Mammary epithelial cell (primary cell): ENCODE results near the gene KIF24.

ENCODE experiments used
- EZH2 ChIP-seq: IDR thresholded peaks from 2 replicates; pipeline ENCODE4 v1.6.1; 2012; ENCODE audit warnings: low read length, inconsistent platforms, borderline replicate concordance
- TF ChIP-seq, protein P1 (sequence below), 2 donors: IDR thresholded peaks in 1 of 2; conservative IDR thresholded peaks in 1 of 2; 2 replicates each; pipeline ENCODE4 v1.5.1; 2011 to 2012; ENCODE audit warnings: inconsistent platforms in 2 of 2, low read length in 2 of 2, mild to moderate bottlenecking in 2 of 2, control low read depth in 1 of 2, low read depth in 1 of 2; ENCODE audit not compliant: insufficient read depth in 1 of 2; ENCODE audit errors: extremely low read depth in 1 of 2

DNA sequence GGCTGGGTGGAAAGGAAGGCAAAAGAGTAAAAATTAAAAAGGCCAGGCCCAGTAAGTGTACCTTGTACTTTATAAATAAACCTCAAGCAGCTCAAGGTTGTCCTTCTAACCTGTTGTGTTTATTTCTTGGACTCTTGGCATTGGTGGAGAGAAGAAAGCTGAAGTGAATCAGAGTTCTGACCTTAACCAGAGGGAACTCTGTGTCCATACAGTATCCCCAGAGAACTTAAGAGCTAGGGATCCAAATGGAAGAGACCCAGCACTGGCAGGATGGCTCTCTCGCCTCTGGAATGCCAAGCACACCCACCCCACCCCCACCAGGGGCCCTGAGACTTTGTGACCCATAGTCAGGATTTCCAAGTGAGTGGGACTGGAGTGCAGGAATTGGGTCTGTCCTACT is 14.5 kb upstream of the KIF24 start:
- TF ChIP-seq, protein P1, sequence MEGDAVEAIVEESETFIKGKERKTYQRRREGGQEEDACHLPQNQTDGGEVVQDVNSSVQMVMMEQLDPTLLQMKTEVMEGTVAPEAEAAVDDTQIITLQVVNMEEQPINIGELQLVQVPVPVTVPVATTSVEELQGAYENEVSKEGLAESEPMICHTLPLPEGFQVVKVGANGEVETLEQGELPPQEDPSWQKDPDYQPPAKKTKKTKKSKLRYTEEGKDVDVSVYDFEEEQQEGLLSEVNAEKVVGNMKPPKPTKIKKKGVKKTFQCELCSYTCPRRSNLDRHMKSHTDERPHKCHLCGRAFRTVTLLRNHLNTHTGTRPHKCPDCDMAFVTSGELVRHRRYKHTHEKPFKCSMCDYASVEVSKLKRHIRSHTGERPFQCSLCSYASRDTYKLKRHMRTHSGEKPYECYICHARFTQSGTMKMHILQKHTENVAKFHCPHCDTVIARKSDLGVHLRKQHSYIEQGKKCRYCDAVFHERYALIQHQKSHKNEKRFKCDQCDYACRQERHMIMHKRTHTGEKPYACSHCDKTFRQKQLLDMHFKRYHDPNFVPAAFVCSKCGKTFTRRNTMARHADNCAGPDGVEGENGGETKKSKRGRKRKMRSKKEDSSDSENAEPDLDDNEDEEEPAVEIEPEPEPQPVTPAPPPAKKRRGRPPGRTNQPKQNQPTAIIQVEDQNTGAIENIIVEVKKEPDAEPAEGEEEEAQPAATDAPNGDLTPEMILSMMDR (conservative IDR thresholded peaks at IDR 0.05 in 1 of 2, IDR thresholded peaks at IDR 0.05 in 1 of 2; ENCODE audit: extremely low read depth in 1 of 2, insufficient read depth in 1 of 2, low read depth in 1 of 2, low read length in 2 of 2) = no peak
- no peak for TF ChIP-seq EZH2
